HG02870 (cell line): ENCODE results near the gene MCF2L2.

Experiments
- ATAC-seq: cut with Tn5 transposase; IDR thresholded peaks from one replicate; pipeline ENCODE4 v1.9.1; 2021; ENCODE audit warnings: mild to moderate bottlenecking, moderate library complexity; ENCODE audit not compliant: unreplicated experiment

MCF2L2 gene

DNA sequence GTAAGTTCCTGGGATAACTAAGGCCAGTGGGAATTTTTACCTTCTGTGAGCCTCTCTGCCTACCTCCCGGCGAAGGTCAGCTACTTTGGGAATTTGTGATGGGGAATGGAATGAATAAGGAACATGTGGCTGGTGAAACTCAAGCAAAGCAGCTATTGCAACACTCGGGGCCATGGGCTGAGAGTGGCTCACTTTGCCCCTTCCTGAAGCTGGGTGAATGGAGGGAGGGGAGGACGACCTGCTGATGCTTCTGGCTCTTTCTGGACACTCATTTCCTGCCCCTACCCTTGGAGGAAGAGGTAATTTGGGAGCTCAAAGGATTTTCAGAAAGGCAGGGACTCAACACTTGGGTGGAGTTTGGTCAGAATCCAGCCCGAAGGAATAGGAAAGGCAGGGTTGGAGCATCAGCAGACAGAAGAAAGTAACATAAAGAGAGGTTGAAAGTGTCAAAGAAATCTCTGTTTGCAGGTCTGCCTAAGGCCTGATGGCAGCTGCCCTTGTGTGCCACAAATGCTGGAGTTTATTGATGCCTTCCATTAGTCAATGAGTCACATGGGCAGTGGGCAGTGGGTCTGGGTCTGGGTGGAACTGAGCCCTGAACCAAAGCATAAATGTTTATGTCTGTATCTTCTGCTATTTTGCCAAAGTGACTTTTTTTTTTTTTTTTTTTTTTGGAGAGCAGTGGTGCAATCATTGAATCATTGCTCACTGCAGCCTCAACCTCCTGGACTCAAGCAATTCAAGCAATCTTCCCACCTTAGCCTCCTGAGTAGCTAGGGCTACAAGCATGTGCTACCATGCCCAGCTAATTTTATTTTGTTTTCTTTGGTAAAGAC is 278.3 kb downstream of the MCF2L2 start:
- no peak for ATAC-seq

DNA sequence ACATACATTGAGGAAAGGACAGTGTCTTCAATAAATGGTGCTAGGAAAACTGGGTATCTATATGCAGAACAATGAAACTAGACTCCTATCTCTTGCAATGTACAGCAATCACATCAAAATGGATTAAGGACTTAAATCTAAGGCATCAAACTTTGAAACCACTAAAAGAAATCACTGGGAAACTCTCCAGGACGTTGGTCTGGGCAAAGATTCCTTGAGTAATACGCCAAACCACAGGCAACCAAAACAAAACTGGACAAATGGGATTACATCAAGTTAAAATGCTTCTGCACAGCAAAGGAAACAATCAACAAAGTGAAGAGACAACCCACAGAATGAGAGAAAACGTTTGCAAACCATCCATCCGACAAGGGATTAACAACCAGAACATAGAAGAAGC is 280.4 kb downstream of the MCF2L2 start:
- no peak for ATAC-seq

DNA sequence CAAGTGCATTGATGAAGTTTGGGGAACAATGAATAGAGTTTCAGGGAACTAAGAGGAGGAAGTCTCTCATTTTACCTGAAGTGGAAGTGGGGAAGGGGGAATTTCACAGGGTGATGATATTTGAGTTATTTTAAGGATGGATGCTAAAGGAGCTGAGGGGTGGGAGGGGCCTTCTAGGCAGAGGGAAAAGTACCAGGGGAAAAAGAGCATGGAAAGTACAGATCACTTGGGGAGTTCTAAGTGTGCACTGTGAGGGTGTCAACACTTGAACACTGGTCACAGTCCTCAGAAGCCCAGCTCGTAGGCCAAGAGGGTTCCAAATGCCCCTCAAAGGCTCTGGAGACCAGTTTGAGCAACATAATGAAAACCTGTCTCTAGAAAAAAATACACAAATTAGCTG is 284.1 kb downstream of the MCF2L2 start:
- ATAC-seq, result no peak

DNA sequence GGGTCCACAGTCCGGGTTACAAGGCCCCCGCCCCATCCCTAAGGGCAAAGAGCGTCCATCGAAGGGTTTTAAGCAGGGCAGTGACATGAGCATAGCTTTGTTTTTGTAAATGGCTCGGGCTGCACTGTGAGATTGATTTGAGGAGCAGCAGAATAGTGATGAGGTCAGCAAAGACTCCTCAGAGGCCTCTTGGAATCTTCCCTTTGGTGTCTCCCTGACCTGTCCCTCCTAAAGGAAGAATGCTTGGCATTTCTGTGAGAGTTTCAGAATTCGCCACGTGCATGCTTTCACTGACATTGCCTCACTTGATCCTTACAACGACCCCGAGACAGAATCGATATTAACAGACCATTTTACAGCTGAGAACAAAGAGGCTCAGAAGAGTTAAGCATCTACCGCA is 286.2 kb downstream of the MCF2L2 start:
- no peak for ATAC-seq

DNA sequence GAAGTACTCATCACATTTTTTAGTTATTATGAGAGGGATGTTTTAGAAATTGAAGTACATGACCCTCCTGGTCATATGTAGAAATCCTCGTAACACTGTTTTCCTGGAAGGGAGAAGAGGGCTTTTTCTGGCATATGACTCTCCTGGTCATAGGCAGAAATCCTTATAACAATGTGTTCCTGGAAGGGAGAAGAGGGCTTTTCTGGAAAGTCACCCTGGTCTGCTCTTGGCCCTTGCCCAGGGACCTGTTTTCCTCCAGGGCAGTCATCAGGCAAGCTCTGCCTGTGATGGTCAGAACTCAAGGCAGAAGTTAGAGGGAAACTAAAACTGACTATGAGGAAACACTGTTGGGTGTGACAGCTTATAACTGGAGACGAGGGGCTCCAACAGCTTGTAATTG is 293.6 kb downstream of the MCF2L2 start:
- no peak for ATAC-seq

DNA sequence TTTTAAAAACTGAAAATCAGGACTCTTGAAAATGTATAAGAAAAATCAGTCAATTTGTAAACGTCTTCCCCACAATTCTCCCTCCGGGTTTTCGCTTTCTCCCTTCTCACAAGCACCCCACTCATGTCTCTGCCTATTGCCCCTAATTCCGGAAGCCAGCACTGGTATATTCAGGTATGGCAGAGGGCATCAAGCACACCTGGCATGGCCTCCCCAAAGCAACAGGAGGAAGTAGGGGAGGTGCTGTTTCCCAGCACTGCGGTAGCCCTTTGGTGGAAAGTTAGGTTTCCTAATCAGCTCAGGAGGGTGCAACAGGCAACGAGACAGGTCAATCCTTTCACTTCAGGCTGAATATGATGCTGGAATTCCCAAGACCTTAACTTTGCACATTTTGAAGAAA is 296.0 kb downstream of the MCF2L2 start:
- no peak for ATAC-seq

DNA sequence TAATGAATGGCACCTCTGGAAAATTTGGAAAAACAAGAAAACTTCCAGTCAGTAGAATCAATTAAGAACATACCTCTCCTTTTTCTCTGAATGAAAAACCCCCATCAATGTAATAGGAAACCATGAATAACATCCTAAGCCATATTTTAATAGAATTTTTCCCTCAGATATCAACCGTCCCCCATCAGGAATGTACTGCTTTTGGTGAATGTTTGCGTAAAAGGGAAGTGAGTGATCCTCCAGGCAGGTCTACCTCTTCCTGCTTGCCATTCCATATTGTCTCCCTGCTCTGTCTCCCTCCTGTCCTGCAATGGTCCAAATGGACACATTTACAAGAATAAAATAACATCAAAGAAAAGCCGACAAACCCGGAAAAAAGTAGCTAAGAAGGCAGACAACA is 296.7 kb downstream of the MCF2L2 start:
- ATAC-seq, result no peak

DNA sequence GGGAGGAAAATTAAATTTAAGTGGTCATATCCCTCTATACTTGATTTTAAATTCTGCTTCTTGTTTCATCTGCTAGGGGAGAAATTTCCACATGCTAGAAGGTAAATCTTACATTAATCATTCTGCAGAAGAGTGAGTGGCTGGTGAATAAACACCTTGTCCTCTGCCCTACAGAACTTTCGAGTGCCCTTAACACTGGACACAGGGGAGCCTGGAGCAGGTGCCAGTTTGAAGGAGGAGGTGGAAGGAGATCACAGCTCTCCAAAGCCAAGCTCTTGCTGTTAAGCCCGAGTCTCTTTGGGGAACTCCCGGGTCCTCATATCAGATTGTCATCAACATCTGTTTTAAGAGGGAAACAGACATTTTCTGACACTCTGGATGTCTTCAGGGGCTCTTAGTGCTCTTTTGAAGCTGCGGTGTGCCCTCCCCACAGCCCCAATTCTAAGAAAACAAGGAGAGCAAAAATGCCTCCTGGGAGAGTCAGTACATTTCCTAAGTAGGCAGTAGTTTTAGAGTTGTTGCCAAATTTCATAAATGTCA is 297.2 kb downstream of the MCF2L2 start:
- ATAC-seq, result no peak

DNA sequence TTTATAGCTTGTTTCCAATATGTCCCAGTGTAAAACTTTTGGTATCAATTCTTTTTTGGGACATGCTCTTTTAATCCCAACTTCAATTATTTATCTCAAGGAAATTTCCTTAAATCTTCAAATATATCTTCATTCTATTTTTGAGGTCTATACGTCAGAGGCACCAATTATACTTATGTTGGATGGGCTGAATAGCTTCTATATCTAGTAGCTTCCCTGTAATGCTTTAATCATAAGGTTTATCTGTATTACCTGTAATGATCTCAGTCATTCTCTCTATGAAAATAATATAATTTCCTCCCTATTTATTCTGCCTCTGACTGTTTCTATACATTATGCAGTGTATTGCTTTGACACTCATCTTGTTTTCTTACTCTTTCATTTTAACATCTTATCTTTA is 299.2 kb downstream of the MCF2L2 start:
- no peak for ATAC-seq

DNA sequence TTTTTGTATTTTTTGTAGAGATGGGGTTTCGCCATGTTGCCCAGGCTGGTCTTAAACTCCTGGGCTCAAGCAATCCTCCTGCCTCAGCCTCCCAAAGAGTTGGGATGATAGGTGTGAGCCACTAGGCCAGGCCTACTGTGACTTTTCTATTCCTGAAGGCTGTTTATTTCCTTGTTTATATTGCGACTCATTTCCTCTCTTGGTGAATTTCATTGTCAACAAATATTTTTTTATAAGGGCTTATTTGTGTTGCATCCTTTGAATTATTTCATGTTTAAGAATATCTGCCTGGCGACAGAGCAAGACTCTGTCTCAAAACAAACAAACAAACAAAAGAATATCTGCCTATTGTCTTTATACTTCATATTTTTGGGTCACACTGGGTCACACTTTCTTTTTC is 299.7 kb downstream of the MCF2L2 start:
- no peak for ATAC-seq
